Stomach smooth muscle (tissue), 2 donors: ENCODE results near the gene AGBL2.
"Not testable (repeated sequence)": the region's sequence is repeated elsewhere in the genome, so short reads cannot be mapped to it uniquely, and the experiment has no call there.

ENCODE experiments used
- H3K27ac ChIP-seq: one replicate; pipeline ENCODE4 v1.7.0; 2013; ENCODE audit warnings: mild to moderate bottlenecking, low read length, inconsistent platforms
- H3K27me3 ChIP-seq, 2 donors: one replicate each; pipeline ENCODE4 v1.7.0; 2013; ENCODE audit warnings: low read length in 2 of 2; ENCODE audit not compliant: insufficient read depth in 2 of 2, control insufficient read depth in 1 of 2
- H3K36me3 ChIP-seq, 2 donors: one replicate each; pipeline ENCODE4 v1.7.0; 2013; ENCODE audit warnings: low read length in 2 of 2; ENCODE audit not compliant: control insufficient read depth in 2 of 2, insufficient read depth in 2 of 2
- H3K4me1 ChIP-seq: one replicate; pipeline ENCODE4 v1.7.0; 2013; ENCODE audit warnings: low read length; ENCODE audit not compliant: control insufficient read depth, insufficient read depth
- H3K4me3 ChIP-seq, 2 donors: one replicate each; pipeline ENCODE4 v1.7.0; 2013; ENCODE audit warnings: low read length in 2 of 2
- H3K9ac ChIP-seq, 2 donors: one replicate each; pipeline ENCODE4 v1.7.0; 2013; ENCODE audit warnings: low read length in 2 of 2, mild to moderate bottlenecking in 1 of 2
- H3K9me3 ChIP-seq, 2 donors: one replicate each; pipeline ENCODE4 v1.7.0; 2013; ENCODE audit warnings: low read length in 2 of 2; ENCODE audit not compliant: control insufficient read depth in 2 of 2
- donor health status: healthy.
- donor health status: Pancreatic carcinoma.

The AGBL2 gene

DNA sequence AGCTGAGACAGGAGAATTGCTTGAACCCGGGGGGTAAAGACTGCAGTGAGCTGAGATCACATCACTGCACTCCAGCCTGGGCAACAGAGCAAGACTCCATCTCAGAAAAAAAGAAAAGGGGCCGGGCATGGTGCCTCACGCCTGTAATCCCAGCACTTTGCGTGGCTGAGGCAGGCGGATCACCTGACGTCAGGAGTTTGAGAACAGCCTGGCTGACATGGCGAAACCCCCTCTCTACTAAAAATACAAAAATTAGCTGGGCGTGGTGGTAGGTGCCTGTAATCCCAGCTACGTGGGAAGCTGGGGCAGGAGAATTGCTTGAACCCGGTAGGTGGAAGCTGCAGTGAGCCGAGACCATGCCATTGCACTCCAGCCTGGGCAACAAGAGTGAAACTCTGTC is 78.8 kb downstream of the AGBL2 start:
- H3K27ac ChIP-seq, H3K9me3 ChIP-seq, H3K27me3 ChIP-seq, H3K4me1 ChIP-seq, H3K9ac ChIP-seq, H3K4me3 ChIP-seq: not testable (repeated sequence)
- peaks cover 23 to 24% of the 10 kb centered on the region in 2 donors for H3K36me3 ChIP-seq

- Histone ChIP-seq H3K9ac (no peak overlapping the region), H3K4me1 (no peaks in the 10 kb centered on the region), H3K4me3 (no peak overlapping the region), H3K27ac (no peak overlapping the region), H3K9me3 (no peaks in the 10 kb centered on the region), H3K27me3 (no peaks in the 10 kb centered on the region), H3K36me3 (peaks cover 35 to 40% of the 10 kb centered on the region in 2 donors)
Measured at GRCh38 chr11:47631473-47631872, 83.7 kb downstream of the AGBL2 start.

DNA sequence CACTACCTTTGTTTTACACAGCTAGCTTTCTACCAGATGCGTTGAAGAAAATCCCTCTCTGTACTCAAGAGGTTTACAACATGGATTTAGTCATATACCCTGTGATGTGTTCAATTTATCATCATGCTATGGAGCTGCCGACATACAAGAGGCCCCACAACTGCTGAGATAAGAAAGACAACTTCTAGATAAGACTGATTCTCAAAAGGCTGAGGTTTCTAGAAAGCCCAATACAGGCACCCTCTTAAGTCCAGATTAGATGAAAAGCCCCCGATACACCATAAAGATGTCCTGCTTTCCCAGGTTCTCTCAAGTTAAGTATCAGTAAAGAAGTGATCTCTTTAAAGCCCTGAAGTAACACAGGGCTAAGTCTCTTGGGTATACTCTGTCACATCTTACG is 87.1 kb downstream of the AGBL2 start:
- Histone ChIP-seq H3K36me3 (peaks cover 28 to 42% of the 10 kb centered on the region in 2 donors), H3K27ac (no peak overlapping the region), H3K9me3 (no peaks in the 10 kb centered on the region), H3K9ac (no peak overlapping the region), H3K4me3 (no peak overlapping the region), H3K4me1 (no peaks in the 10 kb centered on the region), H3K27me3 (no peaks in the 10 kb centered on the region)

- Histone ChIP-seq H3K36me3 (peaks cover 40 to 49% of the 10 kb centered on the region in 2 donors), H3K27ac (no peak overlapping the region), H3K4me3 (no peak overlapping the region), H3K4me1 (no peaks in the 10 kb centered on the region), H3K27me3 (no peaks in the 10 kb centered on the region), H3K9ac (no peak overlapping the region), H3K9me3 (no peaks in the 10 kb centered on the region)
Measured at GRCh38 chr11:47626234-47626633, 88.9 kb downstream of the AGBL2 start.

GRCh38 chr11:47620836-47621378 is 94.3 kb downstream of the AGBL2 start:
- no peak overlapping the region for H3K9ac ChIP-seq
- H3K4me1 ChIP-seq = no peaks in the 10 kb centered on the region
- no peak overlapping the region for H3K4me3 ChIP-seq
- H3K36me3 ChIP-seq = peaks cover 29 to 42% of the 10 kb centered on the region in 2 donors
- no peaks in the 10 kb centered on the region for H3K9me3 ChIP-seq
- no peaks in the 10 kb centered on the region for H3K27me3 ChIP-seq
- no peak overlapping the region for H3K27ac ChIP-seq

GRCh38 chr11:47617417-47617809 is 97.8 kb downstream of the AGBL2 start:
- H3K4me1 ChIP-seq = no peaks in the 10 kb centered on the region
- no peaks in the 10 kb centered on the region for H3K27me3 ChIP-seq
- peaks cover 20 to 27% of the 10 kb centered on the region in 2 donors for H3K36me3 ChIP-seq
- H3K4me3 ChIP-seq = no peak overlapping the region
- H3K9me3 ChIP-seq = no peaks in the 10 kb centered on the region
- H3K27ac ChIP-seq = no peak overlapping the region
- H3K9ac ChIP-seq = no peak overlapping the region

DNA sequence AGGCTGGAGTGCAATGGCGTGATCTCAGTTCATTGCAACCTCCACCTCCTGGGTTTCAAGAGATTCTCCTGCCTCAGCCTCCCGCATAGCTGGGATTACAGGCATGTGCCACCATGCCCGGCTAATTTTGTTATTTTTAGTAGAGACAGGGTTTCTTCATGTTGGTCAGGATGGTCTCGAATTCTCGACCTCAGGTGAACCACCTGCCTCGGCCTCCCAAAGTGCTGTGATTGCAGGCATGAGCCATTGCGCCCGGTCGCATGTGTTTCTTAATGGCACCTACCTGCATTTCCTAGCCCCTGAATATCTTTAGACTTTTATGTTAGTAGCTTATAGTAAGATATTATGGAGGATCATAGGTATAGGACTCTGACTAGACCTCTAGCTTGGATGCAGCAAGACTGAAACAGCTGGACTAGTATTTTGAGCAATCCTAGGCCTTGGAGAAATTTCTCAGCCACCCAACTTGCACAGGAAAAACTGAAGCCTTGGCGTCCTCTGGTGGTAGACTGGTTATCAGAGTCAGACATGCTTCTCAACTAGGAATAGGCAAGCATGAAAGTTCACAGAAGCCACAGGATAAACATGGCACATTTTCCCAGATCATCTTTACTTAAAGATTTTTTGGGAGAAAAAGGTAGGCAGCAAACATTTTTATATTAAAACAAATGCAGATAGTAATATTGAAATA is 98.3 kb downstream of the AGBL2 start:
- Histone ChIP-seq H3K4me3 (no peak overlapping the region), H3K27ac (no peak overlapping the region)

DNA sequence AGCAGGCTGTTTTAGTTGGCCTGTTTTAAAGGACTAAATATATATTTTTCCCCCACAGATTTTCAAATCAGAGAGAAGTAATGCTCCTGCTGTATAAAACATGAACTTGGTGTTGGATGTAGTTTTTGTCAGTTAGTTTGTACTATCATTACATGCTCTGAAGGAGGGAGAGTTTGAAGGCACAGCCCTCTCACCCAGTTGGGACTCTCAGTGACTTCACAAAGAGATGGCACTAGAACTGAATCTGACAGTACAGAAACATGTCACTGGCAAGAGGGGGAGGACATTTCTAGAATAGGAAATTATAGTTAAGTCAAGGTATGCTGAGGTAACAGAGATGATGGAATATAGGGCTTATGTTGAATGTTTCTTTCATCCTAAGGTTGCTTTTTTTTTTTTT is 99.9 kb downstream of the AGBL2 start:
- Histone ChIP-seq H3K27ac (no peak overlapping the region), H3K27me3 (no peaks in the 10 kb centered on the region), H3K9ac (no peak overlapping the region), H3K9me3 (no peaks in the 10 kb centered on the region), H3K4me3 (no peak overlapping the region), H3K36me3 (peaks cover 7 to 17% of the 10 kb centered on the region in 2 donors), H3K4me1 (no peaks in the 10 kb centered on the region)

More for the DNA sequence above, 98.3 kb downstream of the AGBL2 start:
- H3K27me3 ChIP-seq = no peaks in the 10 kb centered on the region
- peaks cover 15 to 22% of the 10 kb centered on the region in 2 donors for H3K36me3 ChIP-seq
- H3K4me1 ChIP-seq = no peaks in the 10 kb centered on the region
- H3K9ac ChIP-seq = no peak overlapping the region
- no peaks in the 10 kb centered on the region for H3K9me3 ChIP-seq

- no peaks in the 10 kb centered on the region for H3K27me3 ChIP-seq
- H3K9me3 ChIP-seq = no peaks in the 10 kb centered on the region
- H3K4me1 ChIP-seq = peaks cover 6% of the 10 kb centered on the region
- H3K9ac ChIP-seq = no peak overlapping the region
- H3K36me3 ChIP-seq = peaks cover 0 to 8% of the 10 kb centered on the region in 2 donors
- H3K27ac ChIP-seq = no peak overlapping the region
- H3K4me3 ChIP-seq = no peak overlapping the region
Measured at GRCh38 chr11:47611348-47611794, 103.8 kb downstream of the AGBL2 start.

- no peak overlapping the region for H3K9ac ChIP-seq
- peaks cover 0 to 6% of the 10 kb centered on the region in 2 donors for H3K36me3 ChIP-seq
- no peaks in the 10 kb centered on the region for H3K9me3 ChIP-seq
- no peak overlapping the region for H3K27ac ChIP-seq
- peaks cover 6% of the 10 kb centered on the region for H3K4me1 ChIP-seq
- H3K4me3 ChIP-seq = no peak overlapping the region
- no peaks in the 10 kb centered on the region for H3K27me3 ChIP-seq
Measured at GRCh38 chr11:47609675-47610074, 105.5 kb downstream of the AGBL2 start.
